ENCODE measurements around the gene TOR4A. TPM values are rescaled to one million over a fixed set of nuclear protein-coding genes. Genes with fewer than 3 reads are reported as not detected.

TOR4A gene
- 13.4 and 18.7 TPM in 2 replicates for total RNA-seq (2014; rRNA removed; shearing (Covaris generic))

GRCh38 chr9:137277329-137278041 lies at the start of gene TOR4A:
TOR4A (plus strand) TSS chr9:137277726; CDS start chr9:137278690, 964 bp downstream.
- peak; percentile 94 for DNase-seq (ENCODE audit: low read depth)

- no peak for DNase-seq (ENCODE audit: low read depth)
These were observed 49.5 kb upstream of the TOR4A start for GRCh38 chr9:137227853-137228505.

DNA sequence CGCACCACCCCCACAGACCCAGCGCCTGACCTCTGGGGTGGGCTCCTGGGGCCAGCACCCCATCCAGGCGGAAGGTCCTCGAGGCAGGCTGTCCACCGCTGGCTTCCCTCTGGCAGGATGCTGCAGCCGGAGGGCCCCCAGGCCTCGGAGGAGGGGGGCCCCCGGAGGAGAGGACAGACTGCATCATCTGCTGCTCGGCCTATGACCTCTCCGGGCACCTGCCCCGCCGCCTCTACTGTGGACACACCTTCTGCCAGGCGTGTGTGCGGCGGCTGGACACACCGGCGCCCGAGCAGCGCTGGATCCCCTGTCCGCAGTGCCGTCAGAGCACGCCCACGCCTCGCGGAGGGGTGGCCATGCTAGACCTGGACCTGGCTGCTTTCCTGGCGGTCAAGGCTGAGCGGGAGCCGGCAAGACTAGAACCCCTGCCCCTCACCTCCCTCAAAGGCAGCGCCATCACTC lies 49.0 kb upstream of the TOR4A start:
- DNase-seq (ENCODE audit: low read depth), result no peak

DNA sequence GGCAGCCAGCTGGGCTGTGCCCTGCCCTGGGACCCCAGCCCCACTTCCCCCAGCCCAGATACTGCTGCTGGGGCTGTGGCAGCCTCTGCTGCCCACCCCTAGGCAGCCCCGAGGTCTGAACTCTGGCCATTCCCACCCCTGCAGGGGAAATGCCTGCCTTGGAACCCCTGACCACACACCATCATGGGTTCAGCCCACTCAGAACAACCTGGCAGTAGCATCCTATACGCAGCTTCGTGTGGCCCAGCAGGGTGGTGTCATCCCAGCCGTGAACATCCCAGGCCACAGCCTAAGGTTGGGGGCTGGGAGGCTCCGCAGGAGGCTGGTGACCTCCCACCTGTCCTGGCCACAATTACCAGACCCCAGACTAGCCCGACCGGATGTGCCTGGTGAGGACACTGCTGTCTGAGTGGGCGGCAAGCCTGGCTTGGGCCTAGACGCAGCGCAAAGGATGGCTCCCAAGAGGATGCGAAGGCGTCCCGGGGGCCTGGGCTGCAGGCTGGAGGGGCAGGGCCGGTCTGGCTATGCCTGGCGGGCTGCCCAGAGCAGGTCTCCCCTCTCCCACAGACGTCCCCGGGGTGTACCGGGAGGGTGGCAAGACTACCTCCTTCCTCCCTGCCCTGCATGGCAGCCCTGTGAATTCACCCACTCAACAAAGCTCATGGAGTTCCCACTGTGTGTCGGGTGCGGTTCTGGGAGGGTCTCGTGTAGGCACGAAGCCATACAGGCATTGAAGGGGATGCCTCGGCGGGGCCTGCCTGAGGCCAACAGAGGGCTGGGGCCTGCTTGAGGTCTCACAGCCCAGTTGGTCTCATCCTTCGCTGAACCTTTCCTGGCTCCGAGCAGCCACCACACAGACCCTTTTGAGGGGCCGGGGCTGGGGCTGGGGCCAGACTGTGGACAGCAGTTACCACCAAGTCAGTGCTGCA lies 48.3 kb upstream of the TOR4A start:
- DNase-seq (ENCODE audit: low read depth), result no peak

DNA sequence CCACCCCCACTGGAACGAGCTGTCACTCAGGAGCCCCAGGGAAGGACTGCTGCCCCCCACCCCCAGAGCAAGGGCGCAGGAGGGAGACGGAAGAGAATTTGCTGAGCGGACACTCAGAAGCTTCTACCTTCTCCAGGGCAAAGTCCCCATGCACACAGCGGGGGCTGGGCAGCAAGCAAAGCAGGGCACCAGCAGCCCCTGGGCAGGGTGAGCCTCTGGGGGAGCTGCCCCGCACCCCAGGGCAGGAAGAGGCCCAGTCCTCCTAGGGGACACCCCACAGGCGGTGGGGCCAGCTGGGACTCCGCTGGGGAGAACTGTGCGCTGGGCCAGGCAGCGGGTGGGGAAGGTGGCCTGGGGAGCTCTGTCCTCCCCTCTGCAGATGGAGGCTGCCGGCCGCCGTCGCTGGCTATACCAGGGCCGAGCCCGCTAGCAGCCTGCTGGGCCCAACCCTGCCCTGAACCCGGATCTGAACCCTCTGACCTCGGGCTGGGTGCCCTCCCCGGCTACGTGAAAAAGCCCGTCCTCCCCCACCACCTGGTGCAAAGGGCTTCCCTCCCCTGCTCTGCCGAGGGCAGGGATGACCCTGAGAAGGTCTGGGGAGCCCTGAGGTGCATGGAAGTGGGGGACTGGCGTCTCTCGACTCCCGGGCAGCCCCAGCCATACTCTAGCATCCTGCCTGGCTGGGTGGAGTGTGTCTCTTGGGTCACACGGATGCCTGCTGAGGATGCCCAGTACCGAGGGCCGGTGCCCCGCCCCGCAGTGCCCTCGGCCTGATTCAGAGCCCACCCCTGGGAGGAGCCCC lies 47.4 kb upstream of the TOR4A start:
- DNase-seq (ENCODE audit: low read depth), result no peak

DNA sequence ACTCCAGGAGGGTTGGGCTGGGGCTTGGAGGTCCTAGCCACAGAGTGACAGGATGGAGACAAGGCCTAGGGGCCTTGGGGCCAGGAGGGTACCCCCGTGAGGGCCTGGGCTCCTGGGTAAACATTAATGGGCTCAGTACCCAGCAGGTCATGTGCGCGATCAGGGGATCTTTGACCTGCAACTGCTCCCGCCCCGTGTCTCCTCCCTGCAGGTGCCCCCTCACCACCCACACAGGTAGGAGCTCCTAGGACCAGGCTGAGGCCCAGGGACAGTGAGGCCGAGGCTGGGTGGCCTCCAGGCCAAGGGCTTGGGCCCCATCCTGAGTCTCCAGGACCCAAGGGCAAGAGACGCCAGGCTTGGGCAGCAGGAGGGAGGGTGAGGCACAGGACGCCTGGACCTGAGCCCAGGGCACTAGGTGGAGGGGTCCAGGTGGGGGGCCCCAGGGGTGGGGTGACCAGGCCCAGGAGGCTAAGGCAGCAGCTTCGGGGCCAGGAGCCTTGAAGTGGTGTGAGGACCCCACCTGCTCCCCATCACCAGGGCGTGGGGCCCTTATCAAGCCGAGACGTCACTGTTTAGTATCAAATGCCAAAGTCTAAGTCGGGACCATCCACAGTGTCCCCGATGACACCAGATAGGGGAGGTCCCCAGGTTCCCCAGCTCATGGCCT lies 46.7 kb upstream of the TOR4A start, which contains the start of gene SLC34A3:
SLC34A3 (plus strand) TSS at position 197 of the 667 bp plus-strand sequence. CDS start 802 bp downstream, outside the sequence.
- no peak for DNase-seq (ENCODE audit: low read depth)

DNA sequence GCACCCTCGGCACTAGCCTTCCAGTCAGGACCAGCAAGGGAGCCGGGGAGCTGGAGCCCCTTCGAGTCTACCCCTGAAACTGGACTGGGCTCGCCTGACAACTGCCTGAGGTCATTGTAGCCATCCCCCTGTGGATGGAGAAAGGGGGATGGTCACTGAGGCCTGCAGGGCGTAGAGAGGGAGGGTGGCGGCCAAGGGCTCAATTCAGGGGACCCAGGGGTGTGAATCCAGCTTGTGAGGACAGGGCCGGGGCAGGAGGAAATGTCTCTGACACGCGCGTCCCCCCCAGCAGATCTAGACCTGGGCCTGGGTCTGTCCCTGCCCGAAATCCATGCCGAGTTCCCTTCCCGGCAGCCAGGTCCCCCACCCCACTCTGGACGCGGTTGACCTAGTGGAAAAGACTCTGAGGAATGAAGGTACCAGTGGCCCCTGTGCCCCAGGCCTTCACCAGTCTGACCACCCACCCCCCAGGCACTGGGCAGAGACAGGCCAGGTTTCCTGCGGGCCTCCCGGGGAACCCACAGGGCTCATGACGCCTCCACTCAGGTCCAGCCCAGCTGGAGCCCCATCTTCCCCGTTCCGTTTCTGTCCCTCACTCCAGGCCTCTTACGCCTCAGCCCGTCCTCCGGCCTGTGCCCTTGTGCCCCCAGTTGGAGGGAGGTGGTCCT lies 46.0 kb upstream of the TOR4A start:
- DNase-seq (ENCODE audit: low read depth), result no peak

DNA sequence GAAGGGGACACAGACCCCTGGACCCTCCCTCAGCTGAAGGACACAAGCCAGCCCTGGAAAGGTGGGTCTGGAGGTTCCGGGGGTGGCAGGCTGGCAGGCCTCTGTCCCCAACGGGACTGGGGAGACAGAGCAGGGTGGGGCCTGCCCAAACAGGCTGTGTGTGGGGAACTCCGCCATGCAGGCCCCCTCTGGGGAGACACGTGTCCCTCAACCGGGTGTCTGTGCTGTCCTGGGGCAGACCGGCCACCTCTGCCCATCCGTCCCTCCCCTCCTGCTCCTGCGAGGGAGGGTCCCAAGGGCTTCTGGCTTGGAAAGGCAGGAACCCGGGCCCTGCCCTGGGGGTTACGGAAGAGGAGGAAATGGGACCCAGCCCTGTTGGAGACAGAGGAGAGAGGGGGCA lies 45.4 kb upstream of the TOR4A start:
- DNase-seq (ENCODE audit: low read depth), result no peak

DNA sequence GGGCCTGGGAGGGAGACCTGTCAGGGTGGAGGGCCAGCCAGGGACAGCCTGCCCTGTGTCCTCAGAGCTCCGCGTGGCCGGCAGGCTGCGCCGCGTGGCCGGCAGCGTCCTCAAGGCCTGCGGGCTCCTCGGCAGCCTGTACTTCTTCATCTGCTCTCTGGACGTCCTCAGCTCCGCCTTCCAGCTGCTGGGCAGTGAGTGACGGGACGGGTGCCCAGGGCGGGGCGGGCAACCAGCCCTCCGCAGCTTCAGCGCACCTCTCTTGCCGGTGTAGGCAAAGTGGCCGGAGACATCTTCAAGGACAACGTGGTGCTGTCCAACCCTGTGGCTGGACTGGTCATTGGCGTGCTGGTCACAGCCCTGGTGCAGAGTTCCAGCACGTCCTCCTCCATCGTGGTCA lies 45.0 kb upstream of the TOR4A start:
- no peak for DNase-seq (ENCODE audit: low read depth)

- no peak for DNase-seq (ENCODE audit: low read depth)
These were observed 44.2 kb upstream of the TOR4A start for GRCh38 chr9:137233143-137233980.

- DNase-seq (ENCODE audit: low read depth), result no peak
These were observed 43.4 kb upstream of the TOR4A start for GRCh38 chr9:137234055-137234697.

- no peak for DNase-seq (ENCODE audit: low read depth)
These were observed 42.6 kb upstream of the TOR4A start for GRCh38 chr9:137234758-137235423.

DNA sequence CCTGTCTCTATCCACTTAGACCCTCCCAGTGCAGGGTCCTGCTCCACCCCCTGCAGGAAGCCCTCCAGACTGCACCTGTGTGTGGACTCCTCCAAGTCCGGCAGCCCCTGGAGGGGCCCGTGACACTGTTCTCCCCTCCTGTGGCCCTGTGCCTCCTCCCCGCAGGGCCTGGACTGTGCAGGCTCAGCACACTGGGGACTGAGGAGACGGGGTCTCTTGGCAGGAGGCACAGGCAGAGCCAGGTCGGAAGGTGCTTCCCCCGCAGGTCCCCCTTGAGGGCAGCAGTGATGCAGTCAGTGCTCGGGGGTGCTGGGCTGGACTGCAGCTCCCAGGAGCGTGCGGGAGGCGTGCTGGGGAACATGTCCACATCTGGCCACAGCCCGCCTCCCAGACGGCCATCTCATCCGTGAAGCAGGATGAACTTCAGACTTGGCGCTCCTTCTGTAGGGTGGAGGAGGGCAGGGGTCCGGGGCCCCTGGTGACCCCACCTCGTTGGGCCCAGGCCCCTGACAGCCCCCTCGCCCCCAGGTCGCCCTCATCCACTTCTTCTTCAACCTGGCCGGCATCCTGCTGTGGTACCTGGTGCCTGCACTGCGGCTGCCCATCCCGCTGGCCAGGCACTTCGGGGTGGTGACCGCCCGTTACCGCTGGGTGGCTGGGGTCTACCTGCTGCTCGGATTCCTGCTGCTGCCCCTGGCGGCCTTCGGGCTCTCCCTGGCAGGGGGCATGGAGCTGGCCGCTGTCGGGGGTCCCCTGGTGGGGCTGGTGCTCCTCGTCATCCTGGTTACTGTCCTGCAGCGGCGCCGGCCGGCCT lies 41.9 kb upstream of the TOR4A start:
- no peak for DNase-seq (ENCODE audit: low read depth)

DNA sequence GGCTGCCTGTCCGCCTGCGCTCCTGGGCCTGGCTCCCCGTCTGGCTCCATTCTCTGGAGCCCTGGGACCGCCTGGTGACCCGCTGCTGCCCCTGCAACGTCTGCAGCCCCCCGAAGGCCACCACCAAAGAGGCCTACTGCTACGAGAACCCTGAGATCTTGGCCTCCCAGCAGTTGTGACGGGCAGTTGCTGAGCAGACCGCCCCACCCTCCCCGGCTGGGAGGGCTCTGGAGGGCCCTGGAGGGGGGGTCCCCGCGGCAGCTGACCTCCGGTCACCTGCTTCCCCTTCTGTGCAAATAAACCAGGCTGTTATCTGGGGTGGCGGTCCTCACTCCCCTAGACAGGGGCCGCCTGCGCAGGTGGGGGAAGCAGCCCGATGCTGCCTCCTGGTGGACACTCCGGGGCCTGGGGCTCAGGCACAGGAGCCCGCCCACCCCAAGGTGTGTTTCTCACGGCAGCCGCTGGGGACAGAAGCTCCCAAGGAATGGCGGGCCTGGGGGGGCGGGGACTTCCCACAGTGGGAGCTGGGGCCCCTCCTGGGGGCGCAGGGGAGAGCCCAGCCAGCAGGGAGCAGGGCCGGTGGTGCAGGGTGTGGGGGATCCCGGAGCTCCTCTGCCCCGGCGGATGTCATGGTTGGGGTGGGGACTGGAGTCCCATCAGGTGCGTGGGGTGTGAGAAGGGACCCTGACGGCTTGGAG lies 41.1 kb upstream of the TOR4A start:
- peak; percentile 91 for DNase-seq (ENCODE audit: low read depth)

- no peak for DNase-seq (ENCODE audit: low read depth)
These were observed 40.5 kb upstream of the TOR4A start for GRCh38 chr9:137236936-137237421.

All from Daoy (cell line).